GM21367 (cell line): ENCODE results near the gene GINS2.

Source experiments
- ATAC-seq: cut with Tn5 transposase; IDR thresholded peaks from one replicate; pipeline ENCODE4 v1.9.1; 2021; ENCODE audit not compliant: unreplicated experiment

The GINS2 gene

DNA sequence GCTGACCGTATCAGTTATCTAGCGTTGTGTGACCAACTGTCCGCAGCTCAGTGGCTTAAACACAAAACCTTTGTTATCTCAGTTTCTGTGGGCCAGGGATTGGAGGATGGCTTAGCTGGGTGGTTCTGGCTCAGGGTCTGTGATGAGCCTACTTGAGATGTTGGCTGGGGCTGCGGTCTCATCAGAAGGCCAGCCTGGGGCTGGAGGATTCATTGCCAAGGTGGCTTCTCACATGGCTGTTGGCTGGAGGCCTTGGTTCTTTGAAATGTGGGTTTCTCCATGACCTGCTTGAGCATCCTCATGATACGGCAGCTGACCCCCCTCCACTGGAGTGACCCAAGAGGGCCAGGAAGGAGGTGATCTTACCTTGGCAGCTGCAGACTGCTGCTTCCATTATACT lies 58.9 kb downstream of the GINS2 start:
- ATAC-seq, result no peak

DNA sequence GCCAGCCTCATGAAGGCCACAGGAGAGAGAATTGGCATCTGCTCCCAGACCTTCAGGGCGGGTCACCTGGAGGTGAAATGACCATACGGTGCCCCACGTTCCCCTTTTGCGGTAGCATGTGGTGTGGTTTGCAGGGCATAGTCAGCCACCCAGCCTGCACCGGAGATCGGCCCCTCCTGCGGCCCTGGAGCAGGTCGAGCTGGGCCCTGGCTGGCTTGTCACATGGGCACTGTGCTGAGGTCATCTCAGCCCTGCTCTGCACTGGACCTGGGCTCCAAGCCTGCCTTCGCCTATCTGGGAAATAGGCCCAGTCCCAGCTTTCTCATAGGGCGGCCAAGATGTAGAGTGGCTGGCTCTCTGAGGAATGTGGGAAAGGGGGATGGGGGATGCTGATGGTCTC lies 59.4 kb downstream of the GINS2 start:
- ATAC-seq, result no peak

DNA sequence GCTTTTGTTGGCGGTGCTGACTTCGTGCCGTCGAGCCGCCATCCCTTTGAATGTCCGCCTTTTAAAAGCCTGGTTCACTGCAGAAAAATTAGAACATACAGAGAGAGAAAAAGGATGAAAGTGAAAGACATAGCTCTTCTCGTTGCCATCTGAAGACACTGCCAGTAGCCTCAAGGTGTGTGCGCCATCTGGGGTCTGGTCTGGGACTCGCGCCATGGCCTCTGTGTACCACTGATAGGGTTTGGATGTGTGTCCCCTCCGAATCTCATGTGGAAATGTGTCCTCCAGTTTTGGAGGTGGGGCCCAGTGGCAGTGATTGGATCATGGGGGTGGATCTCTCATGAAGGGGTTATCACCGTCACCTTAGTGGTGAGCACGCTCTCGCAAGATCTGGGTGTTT lies 60.1 kb downstream of the GINS2 start:
- ATAC-seq, result no peak

DNA sequence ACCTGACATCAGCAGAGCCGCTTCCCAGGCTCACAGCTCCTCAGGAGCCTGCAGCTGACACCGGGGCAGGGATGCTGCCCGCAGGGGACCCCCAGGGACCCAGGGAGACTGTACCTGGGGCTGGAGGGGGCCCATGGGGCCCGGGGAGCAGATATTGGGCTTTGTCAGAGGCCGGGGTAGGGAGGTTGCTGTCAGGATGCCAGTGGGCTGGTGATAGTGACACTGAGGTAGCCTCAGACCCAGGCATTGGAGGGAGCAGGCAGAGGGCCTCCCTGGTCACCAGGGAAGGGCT lies 60.5 kb downstream of the GINS2 start:
- ATAC-seq, result no peak

DNA sequence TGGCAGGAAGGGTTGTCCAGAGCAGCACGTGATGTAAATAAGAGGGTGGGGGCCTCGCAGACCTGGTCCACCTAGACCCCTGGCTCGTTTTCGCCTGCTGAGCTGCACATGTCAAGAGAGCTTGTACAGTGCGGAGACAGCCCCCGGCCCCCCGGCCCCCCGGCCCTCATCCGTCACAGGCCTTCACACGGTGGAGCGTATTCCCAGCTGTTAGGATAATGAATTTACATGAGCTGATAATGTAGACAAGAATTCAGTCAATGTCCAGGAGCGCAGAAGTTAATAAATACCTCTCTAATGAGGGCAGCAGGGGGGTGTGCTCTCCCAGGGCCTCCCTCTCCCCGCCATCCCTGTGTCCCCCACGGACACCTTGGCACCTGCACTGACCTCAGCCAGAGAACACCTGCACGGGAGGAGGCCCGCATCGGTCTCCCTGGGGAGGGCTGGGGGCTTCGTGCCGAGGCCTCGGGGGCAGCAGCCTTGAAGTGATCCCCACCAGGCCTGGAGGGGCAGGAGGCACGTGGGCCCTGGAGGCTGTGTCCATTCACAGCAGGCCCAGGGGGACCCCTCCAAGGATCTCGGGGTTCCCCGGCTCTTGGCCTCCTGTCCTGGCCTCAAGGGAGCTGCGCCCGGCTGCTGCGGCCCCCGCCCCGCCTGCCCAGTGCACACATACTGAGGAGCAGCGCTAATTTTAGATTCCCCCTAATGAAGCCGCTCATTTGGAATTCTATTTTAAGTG lies 61.1 kb downstream of the GINS2 start:
- ATAC-seq, result no peak

DNA sequence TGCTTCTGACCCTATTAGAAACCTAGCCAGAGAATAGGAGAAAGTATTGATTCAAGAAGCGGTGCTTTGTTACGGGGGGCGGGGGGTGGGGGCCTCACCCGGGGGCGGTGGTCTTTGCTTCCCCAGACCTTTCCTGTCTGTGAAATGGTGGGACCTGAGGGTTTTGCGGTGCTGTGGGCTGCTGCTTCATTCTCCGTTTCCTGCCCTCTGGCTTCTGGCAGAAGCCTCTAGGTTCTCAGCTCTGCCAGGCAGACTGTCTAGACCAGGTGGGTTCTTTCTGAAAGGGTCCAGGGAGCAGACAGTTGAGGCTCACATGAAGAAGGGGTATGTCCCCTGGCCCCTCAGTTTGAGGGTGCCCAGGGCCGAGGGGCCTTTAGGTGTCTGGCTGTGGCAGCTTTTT lies 61.7 kb downstream of the GINS2 start:
- no peak for ATAC-seq
